ENCODE results near the gene TOMM6.
A peak's percentile ranks its signal among the peaks of the same experiment; 100 is the strongest.
"Not testable (repeated sequence)": the region's sequence is repeated elsewhere in the genome, so short reads cannot be mapped to it uniquely, and the experiment has no call there.

The TOMM6 gene

GRCh38 chr6:41766043-41766664, 21.3 kb upstream of the TOMM6 start:
- DNase-seq: not testable (repeated sequence)

GRCh38 chr6:41767112-41767833, 20.2 kb upstream of the TOMM6 start:
- peak; percentile 90 for DNase-seq

- peak; percentile 46 for DNase-seq
Observed at GRCh38 chr6:41768545-41769308, 18.8 kb upstream of the TOMM6 start.

GRCh38 chr6:41769376-41769775, 18.1 kb upstream of the TOMM6 start:
- DNase-seq: no peak

- no peak for DNase-seq
Observed at GRCh38 chr6:41770381-41771057, 17.0 kb upstream of the TOMM6 start.

- no peak for DNase-seq
Observed at GRCh38 chr6:41771058-41771983, 16.2 kb upstream of the TOMM6 start.

GRCh38 chr6:41774841-41775240, 12.7 kb upstream of the TOMM6 start:
- no peak for DNase-seq

GRCh38 chr6:41775293-41775882, 12.1 kb upstream of the TOMM6 start:
- DNase-seq: no peak

- no peak for DNase-seq
Observed at GRCh38 chr6:41777551-41778285, 9.8 kb upstream of the TOMM6 start.

GRCh38 chr6:41778895-41779294, 8.6 kb upstream of the TOMM6 start:
- DNase-seq: no peak

- DNase-seq: no peak
Observed at GRCh38 chr6:41779336-41779735, 8.2 kb upstream of the TOMM6 start.

- peak; percentile 95 for DNase-seq
Observed at GRCh38 chr6:41779788-41780550, 7.5 kb upstream of the TOMM6 start, which contains the start of gene FRS3. FRS3 (minus strand) TSS chr6:41779900; CDS start chr6:41776987, 2,913 bp downstream.

- DNase-seq: peak; percentile 62
Observed at GRCh38 chr6:41780551-41781365, 6.7 kb upstream of the TOMM6 start, which contains the start of gene PRICKLE4. PRICKLE4 (plus strand) TSS chr6:41780782; CDS start chr6:41783474, 2,692 bp downstream.

GRCh38 chr6:41781366-41781730, 6.1 kb upstream of the TOMM6 start:
- DNase-seq: no peak

GRCh38 chr6:41783106-41783780, 4.3 kb upstream of the TOMM6 start:
- DNase-seq: no peak

GRCh38 chr6:41784581-41785171, 2.8 kb upstream of the TOMM6 start:
- no peak for DNase-seq

GRCh38 chr6:41785254-41785653, 2.2 kb upstream of the TOMM6 start:
- DNase-seq: no peak
